ENCODE measurements around the gene OBP2A.

OBP2A gene

GRCh38 chr9:135551456-135551855 lies 5.5 kb downstream of the OBP2A start:
- no peak for DNase-seq (ENCODE audit: low read depth in 2 of 2)

GRCh38 chr9:135552021-135552697 lies 6.2 kb downstream of the OBP2A start:
- no peak for DNase-seq (ENCODE audit: low read depth in 2 of 2)

GRCh38 chr9:135552698-135553171 lies 6.8 kb downstream of the OBP2A start:
- no peak for DNase-seq (ENCODE audit: low read depth in 2 of 2)

GRCh38 chr9:135554718-135555117 lies 8.8 kb downstream of the OBP2A start:
- no peak for DNase-seq (ENCODE audit: low read depth in 2 of 2)

- DNase-seq (ENCODE audit: low read depth in 2 of 2), result no peak
Measured at GRCh38 chr9:135555203-135555602, 9.3 kb downstream of the OBP2A start.

- no peak for DNase-seq (ENCODE audit: low read depth in 2 of 2)
Measured at GRCh38 chr9:135555910-135556309, 10.0 kb downstream of the OBP2A start.

- DNase-seq (ENCODE audit: low read depth in 2 of 2), result no peak
Measured at GRCh38 chr9:135559606-135560005, 13.7 kb downstream of the OBP2A start.

GRCh38 chr9:135561391-135562234 lies 15.7 kb downstream of the OBP2A start, which contains the start of gene PAEP:
Gene PAEP, plus strand, starts transcription at chr9:135561756.
- DNase-seq (ENCODE audit: low read depth in 2 of 2), result no peak

GRCh38 chr9:135562235-135562745 lies 16.4 kb downstream of the OBP2A start:
- no peak for DNase-seq (ENCODE audit: low read depth in 2 of 2)

GRCh38 chr9:135563039-135563476 lies 17.1 kb downstream of the OBP2A start:
- DNase-seq (ENCODE audit: low read depth in 2 of 2), result no peak

- DNase-seq (ENCODE audit: low read depth in 2 of 2), result no peak
Measured at GRCh38 chr9:135563858-135564257, 17.9 kb downstream of the OBP2A start.

- no peak for DNase-seq (ENCODE audit: low read depth in 2 of 2)
Measured at GRCh38 chr9:135565141-135565628, 19.3 kb downstream of the OBP2A start.

- no peak for DNase-seq (ENCODE audit: low read depth in 2 of 2)
Measured at GRCh38 chr9:135565636-135566035, 19.7 kb downstream of the OBP2A start.

GRCh38 chr9:135566552-135566951 lies 20.6 kb downstream of the OBP2A start:
- DNase-seq (ENCODE audit: low read depth in 2 of 2), result no peak

- DNase-seq (ENCODE audit: low read depth in 2 of 2), result no peak
Measured at GRCh38 chr9:135567311-135567710, 21.4 kb downstream of the OBP2A start.

GRCh38 chr9:135568026-135568425 lies 22.1 kb downstream of the OBP2A start:
- no peak for DNase-seq (ENCODE audit: low read depth in 2 of 2)

GRCh38 chr9:135570456-135570855 lies 24.5 kb downstream of the OBP2A start:
- DNase-seq (ENCODE audit: low read depth in 2 of 2), result no peak

GRCh38 chr9:135572233-135572632 lies 26.3 kb downstream of the OBP2A start:
- DNase-seq (ENCODE audit: low read depth in 2 of 2), result no peak

GRCh38 chr9:135573124-135573523 lies 27.2 kb downstream of the OBP2A start:
- no peak for DNase-seq (ENCODE audit: low read depth in 2 of 2)

GRCh38 chr9:135574331-135574730 lies 28.4 kb downstream of the OBP2A start:
- DNase-seq (ENCODE audit: low read depth in 2 of 2), result no peak

- no peak for DNase-seq (ENCODE audit: low read depth in 2 of 2)
Measured at GRCh38 chr9:135574943-135575342, 29.0 kb downstream of the OBP2A start.

GRCh38 chr9:135575995-135576631 lies 30.2 kb downstream of the OBP2A start:
- no peak for DNase-seq (ENCODE audit: low read depth in 2 of 2)
